Measurements from ENCODE around the gene DOK4.

Gene DOK4

GRCh38 chr16:57462209-57462977, 23.9 kb downstream of the DOK4 start, which contains the start of gene POLR2C:
POLR2C (plus strand) TSS chr16:57462679; CDS start chr16:57462725, 46 bp downstream.
- no peaks in the 10 kb centered on the region for H3K9me2 ChIP-seq (replicated peaks; ENCODE audit: low read depth, low read length)
- H3K4me2 ChIP-seq (ENCODE audit: low read depth, low read length, poor library complexity, severe bottlenecking): peak within 1 kb of the TSS; percentile 86
- H3F3A ChIP-seq (ENCODE audit: low read depth): no peaks in the 10 kb centered on the region
- peaks cover 26% of the 10 kb centered on the region; the same call in 1 of the 2 replicates for H3K36me3 ChIP-seq (ENCODE audit: insufficient read depth, low read length)
- peak within 1 kb of the TSS; percentile 84 for H3K9ac ChIP-seq (ENCODE audit: low read depth, low read length, poor library complexity, severe bottlenecking)
- peaks cover 32% of the 10 kb centered on the region for H4K20me1 ChIP-seq (ENCODE audit: insufficient read depth, low read length, poor library complexity, severe bottlenecking)
- no peak within 1 kb of the TSS for H2AFZ ChIP-seq (ENCODE audit: low read length)
- H3K4me1 ChIP-seq (ENCODE audit: insufficient read depth, low read length, poor library complexity, severe bottlenecking): peaks cover 15% of the 10 kb centered on the region
- no peaks in the 10 kb centered on the region for H3K9me3 ChIP-seq (ENCODE audit: insufficient read depth, low read depth, low read length)
- no peaks in the 10 kb centered on the region for H3K27me3 ChIP-seq (ENCODE audit: insufficient read depth, low read length, poor library complexity, severe bottlenecking)
- peaks cover 39% of the 10 kb centered on the region for H3K79me2 ChIP-seq (ENCODE audit: insufficient read depth, low read length)
- TF ChIP-seq CTCF (conservative IDR thresholded peaks at IDR 0.05; ENCODE audit: low read length): peak; percentile 85
- no peak for TF ChIP-seq EZH2phosphoT487 (IDR thresholded peaks at IDR 0.05; ENCODE audit: borderline replicate concordance)
- peak within 1 kb of the TSS; percentile 94 for H3K4me3 ChIP-seq (ENCODE audit: low read length, poor library complexity, severe bottlenecking)

- Histone ChIP-seq H3K4me3 (ENCODE audit: low read length, poor library complexity, severe bottlenecking) (no peak overlapping the region), H3K79me2 (ENCODE audit: insufficient read depth, low read length) (peaks cover 24% of the 10 kb centered on the region), H2AFZ (ENCODE audit: low read length) (no peak overlapping the region), H3K4me1 (ENCODE audit: insufficient read depth, low read length, poor library complexity, severe bottlenecking) (peaks cover 15% of the 10 kb centered on the region), H3K9ac (ENCODE audit: low read depth, low read length, poor library complexity, severe bottlenecking) (no peak overlapping the region), H3K27me3 (ENCODE audit: insufficient read depth, low read length, poor library complexity, severe bottlenecking) (no peaks in the 10 kb centered on the region), H3K4me2 (ENCODE audit: low read depth, low read length, poor library complexity, severe bottlenecking) (no peak overlapping the region), H3K9me2 (replicated peaks; ENCODE audit: low read depth, low read length) (no peaks in the 10 kb centered on the region), H3K36me3 (ENCODE audit: insufficient read depth, low read length) (peaks cover 18% of the 10 kb centered on the region; the same call in 1 of the 2 replicates), H3K9me3 (ENCODE audit: insufficient read depth, low read depth, low read length) (no peaks in the 10 kb centered on the region), H3F3A (ENCODE audit: low read depth) (no peaks in the 10 kb centered on the region), H4K20me1 (ENCODE audit: insufficient read depth, low read length, poor library complexity, severe bottlenecking) (no peaks in the 10 kb centered on the region)
- no peak for TF ChIP-seq EZH2phosphoT487 (IDR thresholded peaks at IDR 0.05; ENCODE audit: borderline replicate concordance)
- TF ChIP-seq CTCF (conservative IDR thresholded peaks at IDR 0.05; ENCODE audit: low read length): no peak
Measured at GRCh38 chr16:57452021-57452420, 34.3 kb downstream of the DOK4 start.

GRCh38 chr16:57447186-57447962, 38.9 kb downstream of the DOK4 start, which contains the start of the genes CIAPIN1 and COQ9:
CIAPIN1 (minus strand) TSS chr16:57447385; CDS start chr16:57440928, 6,457 bp downstream.
COQ9 (plus strand) TSS chr16:57447479; CDS start chr16:57447506, 27 bp downstream.
- Histone ChIP-seq H3K9me3 (ENCODE audit: insufficient read depth, low read depth, low read length) (no peaks in the 10 kb centered on the region), H4K20me1 (ENCODE audit: insufficient read depth, low read length, poor library complexity, severe bottlenecking) (peaks cover 4% of the 10 kb centered on the region), H3K9ac (ENCODE audit: low read depth, low read length, poor library complexity, severe bottlenecking) (peak within 1 kb of the TSS; percentile 97), H3K9me2 (replicated peaks; ENCODE audit: low read depth, low read length) (no peaks in the 10 kb centered on the region), H3K36me3 (ENCODE audit: insufficient read depth, low read length) (no peaks in the 10 kb centered on the region), H3K4me2 (ENCODE audit: low read depth, low read length, poor library complexity, severe bottlenecking) (peak within 1 kb of the TSS; percentile 84), H3F3A (ENCODE audit: low read depth) (no peaks in the 10 kb centered on the region), H3K79me2 (ENCODE audit: insufficient read depth, low read length) (peaks cover 50% of the 10 kb centered on the region), H3K27me3 (ENCODE audit: insufficient read depth, low read length, poor library complexity, severe bottlenecking) (no peaks in the 10 kb centered on the region), H3K4me3 (ENCODE audit: low read length, poor library complexity, severe bottlenecking) (peak within 1 kb of the TSS; percentile 92), H2AFZ (ENCODE audit: low read length) (peak within 1 kb of the TSS; percentile 89), H3K4me1 (ENCODE audit: insufficient read depth, low read length, poor library complexity, severe bottlenecking) (peaks cover 31% of the 10 kb centered on the region)
- TF ChIP-seq EZH2phosphoT487 (IDR thresholded peaks at IDR 0.05; ENCODE audit: borderline replicate concordance) (no peak), CTCF (conservative IDR thresholded peaks at IDR 0.05; ENCODE audit: low read length) (no peak)
